ENCODE data around the gene DCLRE1C. TPM values are rescaled to one million over a fixed set of nuclear protein-coding genes. Genes with fewer than 3 reads are reported as not detected.
"Not testable (repeated sequence)": the region's sequence is repeated elsewhere in the genome, so short reads cannot be mapped to it uniquely, and the experiment has no call there.

DCLRE1C gene
- total and polyA plus RNA-seq, 2 donors (not counting 3 experiments of a cell fraction or from before 2014, with no cell fraction given): 2.1 to 15.8 TPM

DNA sequence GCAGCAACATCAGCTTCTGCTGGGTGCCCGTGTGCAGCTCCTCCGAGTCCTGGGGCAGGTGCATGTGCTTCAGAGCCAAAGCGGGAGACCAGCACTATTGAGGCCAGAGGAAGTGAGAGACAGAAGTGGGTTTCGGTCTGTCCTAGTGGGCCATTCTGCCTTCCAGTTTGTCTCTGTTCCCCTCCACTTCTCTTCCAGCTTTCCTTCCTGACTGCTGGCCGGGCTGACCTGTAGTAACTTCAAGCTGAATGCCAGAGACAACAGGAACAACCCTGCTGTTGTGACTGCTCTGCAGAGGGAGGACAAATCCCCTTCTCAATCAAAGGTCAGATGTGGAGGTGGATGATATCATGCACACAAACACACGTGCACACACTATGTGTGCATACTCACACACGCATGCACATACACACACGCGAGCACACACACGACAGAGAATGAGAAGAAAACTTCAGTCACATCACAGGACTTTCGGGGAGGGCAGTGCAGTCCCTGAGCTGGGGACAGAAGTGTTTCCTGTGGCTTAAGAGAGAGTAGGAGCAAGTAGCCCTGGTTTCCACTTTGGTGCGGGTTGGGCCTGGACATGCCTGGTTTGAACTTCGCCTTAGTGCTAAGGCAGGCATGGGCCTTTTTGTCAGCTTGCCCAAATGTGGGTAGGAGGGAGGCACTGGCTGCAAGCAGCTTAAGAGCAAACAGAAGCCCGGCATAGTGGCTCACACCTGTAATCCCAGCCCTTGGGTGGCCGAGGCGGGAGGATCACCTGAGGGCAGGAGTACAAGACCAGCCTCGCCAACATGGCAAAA is 11.5 kb downstream of the DCLRE1C start:
- DNase-seq (ENCODE audit: low read depth, low spot score); POLR2A ChIA-PET; H3K36me3 ChIP-seq (ENCODE audit: control insufficient read depth in 2 of 2, extremely low read depth in 1 of 2, insufficient read depth in 2 of 2, low read length in 2 of 2); CTCF ChIA-PET; H2AFZ ChIP-seq (ENCODE audit: low read depth, low read length); FAIRE-seq; H3K4me3 ChIP-seq (replicated peaks in 1 of 3; ENCODE audit: insufficient read depth in 1 of 3, low read depth in 1 of 3, low read length in 3 of 3); H3K9me3 ChIP-seq (replicated peaks; ENCODE audit: control insufficient read depth, insufficient read depth, low read length); H3K4me1 ChIP-seq (ENCODE audit: control insufficient read depth, extremely low read depth, insufficient read depth, low read length); H3K27me3 ChIP-seq (ENCODE audit: control insufficient read depth in 2 of 2, insufficient read depth in 2 of 2, low read length in 2 of 2); H3K9ac ChIP-seq (replicated peaks; ENCODE audit: extremely low read depth, insufficient read depth, low read length); intact Hi-C loops (cut with micrococcal nuclease); H3K79me2 ChIP-seq (ENCODE audit: control insufficient read depth, insufficient read depth, low read length); H4K20me1 ChIP-seq (replicated peaks; ENCODE audit: control insufficient read depth, extremely low read depth, insufficient read depth, low read length); BruUV-seq (replicated peaks); dilution Hi-C loops (cut with MboI; ENCODE audit: extremely low pct_ligation_motif_present, low sequenced_read_pairs); H3K27ac ChIP-seq (ENCODE audit: insufficient read depth, low read depth, low read length); H3K4me2 ChIP-seq (ENCODE audit: insufficient read depth, low read length); H3K9me1 ChIP-seq (replicated peaks; ENCODE audit: control insufficient read depth, extremely low read depth, insufficient read depth, low read length): not testable (repeated sequence)

GRCh38 chr10:14938971-14939370 is 14.9 kb downstream of the DCLRE1C start:
- H3K27me3 ChIP-seq (ENCODE audit: control insufficient read depth in 2 of 2, insufficient read depth in 2 of 2, low read length in 2 of 2); H3K27ac ChIP-seq (ENCODE audit: insufficient read depth, low read depth, low read length); H3K9me1 ChIP-seq (replicated peaks; ENCODE audit: control insufficient read depth, extremely low read depth, insufficient read depth, low read length); H3K4me2 ChIP-seq (ENCODE audit: insufficient read depth, low read length); H3K9me3 ChIP-seq (replicated peaks; ENCODE audit: control insufficient read depth, insufficient read depth, low read length); BruUV-seq (replicated peaks); POLR2A ChIA-PET; H3K36me3 ChIP-seq (ENCODE audit: control insufficient read depth in 2 of 2, extremely low read depth in 1 of 2, insufficient read depth in 2 of 2, low read length in 2 of 2); H3K79me2 ChIP-seq (ENCODE audit: control insufficient read depth, insufficient read depth, low read length); H2AFZ ChIP-seq (ENCODE audit: low read depth, low read length); H3K4me1 ChIP-seq (ENCODE audit: control insufficient read depth, extremely low read depth, insufficient read depth, low read length); H4K20me1 ChIP-seq (replicated peaks; ENCODE audit: control insufficient read depth, extremely low read depth, insufficient read depth, low read length); dilution Hi-C loops (cut with MboI; ENCODE audit: extremely low pct_ligation_motif_present, low sequenced_read_pairs); H3K4me3 ChIP-seq (replicated peaks in 1 of 3; ENCODE audit: insufficient read depth in 1 of 3, low read depth in 1 of 3, low read length in 3 of 3); FAIRE-seq; intact Hi-C loops (cut with micrococcal nuclease); DNase-seq (ENCODE audit: low read depth, low spot score); H3K9ac ChIP-seq (replicated peaks; ENCODE audit: extremely low read depth, insufficient read depth, low read length): not testable (repeated sequence)
- CTCF ChIA-PET: interaction anchor here (1.0 kb wide), 1 partner anchor 14 kb away, joined by 3 read pairs; no protein-coding TSS in a partner anchor

Measured in endothelial cell of umbilical vein (primary cell).